Activated naive CD8-positive, alpha-beta T cell treated with anti-CD3 and anti-CD28 coated beads, Interleukin-2, amount 50 U/mL, for 24 hours (primary cell): ENCODE results near the gene PARM1.
"Not testable (repeated sequence)": the region's sequence is repeated elsewhere in the genome, so short reads cannot be mapped to it uniquely, and the experiment has no call there.

Experiments used
- ATAC-seq: fragments of 150-1000 bp; cut with Tn5 transposase; one replicate; pipeline ENCODE4 v1.10.0; 2021
- DNase-seq: peaks from one replicate; pipeline ENCODE4 v3.0.0; 2021
- H3K27ac Mint-ChIP-seq: one replicate; pipeline ENCODE4 v1.8.0; 2021; ENCODE audit warnings: mild to moderate bottlenecking, mixed read lengths
- H3K27me3 Mint-ChIP-seq: one replicate; pipeline ENCODE4 v1.8.0; 2021; ENCODE audit warnings: mixed read lengths
- H3K36me3 Mint-ChIP-seq: one replicate; pipeline ENCODE4 v1.8.0; 2021; ENCODE audit warnings: low read depth, mixed read lengths
- H3K4me1 Mint-ChIP-seq: one replicate; pipeline ENCODE4 v1.8.0; 2021; ENCODE audit warnings: mixed read lengths
- H3K4me3 Mint-ChIP-seq: one replicate; pipeline ENCODE4 v1.8.0; 2021; ENCODE audit warnings: mild to moderate bottlenecking, moderate library complexity, mixed read lengths
- H3K9me3 Mint-ChIP-seq: one replicate; pipeline ENCODE4 v1.8.0; 2021; ENCODE audit warnings: mixed read lengths

The PARM1 gene

GRCh38 chr4:74990276-74990875 is 57.5 kb downstream of the PARM1 start:
- DNase-seq = no peak
- Mint-ChIP-seq H3K27me3 (no peaks in the 10 kb centered on the region), H3K4me3 (no peak overlapping the region), H3K9me3 (no peaks in the 10 kb centered on the region), H3K36me3 (no peaks in the 10 kb centered on the region), H3K27ac (no peak overlapping the region), H3K4me1 (no peaks in the 10 kb centered on the region)
- ATAC-seq = no peak

- H3K27ac Mint-ChIP-seq, H3K9me3 Mint-ChIP-seq, H3K4me1 Mint-ChIP-seq, DNase-seq, H3K27me3 Mint-ChIP-seq, H3K4me3 Mint-ChIP-seq, H3K36me3 Mint-ChIP-seq, ATAC-seq: not testable (repeated sequence)
Observed at GRCh38 chr4:74994436-74994835, 61.5 kb downstream of the PARM1 start.

GRCh38 chr4:74996996-74997395 is 64.1 kb downstream of the PARM1 start:
- H3K27ac Mint-ChIP-seq = no peak overlapping the region
- H3K4me1 Mint-ChIP-seq = no peaks in the 10 kb centered on the region
- ATAC-seq (no peak), DNase-seq (no peak)
- no peaks in the 10 kb centered on the region for H3K9me3 Mint-ChIP-seq
- H3K27me3 Mint-ChIP-seq = no peaks in the 10 kb centered on the region
- no peaks in the 10 kb centered on the region for H3K36me3 Mint-ChIP-seq
- no peak overlapping the region for H3K4me3 Mint-ChIP-seq

GRCh38 chr4:74997948-74998729 is 65.2 kb downstream of the PARM1 start:
- Mint-ChIP-seq H3K4me1 (no peaks in the 10 kb centered on the region), H3K9me3 (no peaks in the 10 kb centered on the region), H3K27me3 (no peaks in the 10 kb centered on the region), H3K4me3 (no peak overlapping the region), H3K27ac (no peak overlapping the region), H3K36me3 (no peaks in the 10 kb centered on the region)
- DNase-seq (no peak), ATAC-seq (no peak)

DNA sequence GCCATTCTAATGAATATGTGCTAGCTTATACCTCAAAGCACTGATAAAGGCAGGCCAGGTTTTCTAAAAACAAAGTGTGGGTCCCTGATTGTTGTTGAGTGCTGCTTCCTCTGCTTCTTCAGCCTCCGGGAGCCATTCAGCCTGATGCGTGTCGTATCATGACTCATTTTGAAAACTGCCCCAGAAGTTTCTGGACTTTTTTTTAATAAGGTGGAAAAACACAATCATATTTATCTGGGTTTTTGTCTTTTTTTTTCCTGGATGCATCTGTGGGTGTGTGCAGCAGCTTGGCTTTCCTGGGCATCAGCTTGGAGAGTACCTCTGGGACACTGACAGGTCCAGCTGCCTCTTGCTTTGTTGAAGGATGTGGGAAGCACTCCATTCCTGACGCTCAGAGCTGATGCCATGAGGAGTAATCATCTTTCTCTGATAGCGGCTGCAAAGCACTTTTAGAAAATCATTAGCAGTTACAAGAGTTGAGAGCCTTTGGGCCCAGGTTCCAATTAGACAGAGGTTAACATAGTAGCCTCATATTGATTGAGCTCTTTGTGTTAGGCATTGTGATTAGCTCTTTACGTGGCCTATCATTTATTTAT is 66.9 kb downstream of the PARM1 start:
- Mint-ChIP-seq H3K4me3 (no peak overlapping the region), H3K36me3 (no peaks in the 10 kb centered on the region), H3K9me3 (no peaks in the 10 kb centered on the region), H3K27ac (no peak overlapping the region), H3K4me1 (no peaks in the 10 kb centered on the region), H3K27me3 (no peaks in the 10 kb centered on the region)
- ATAC-seq = no peak
- no peak for DNase-seq

GRCh38 chr4:75001871-75002270 is 69.0 kb downstream of the PARM1 start:
- Mint-ChIP-seq H3K27me3 (no peaks in the 10 kb centered on the region), H3K4me3 (no peak overlapping the region), H3K4me1 (no peaks in the 10 kb centered on the region), H3K9me3 (no peaks in the 10 kb centered on the region), H3K27ac (no peak overlapping the region), H3K36me3 (no peaks in the 10 kb centered on the region)
- DNase-seq = no peak
- ATAC-seq = no peak

DNA sequence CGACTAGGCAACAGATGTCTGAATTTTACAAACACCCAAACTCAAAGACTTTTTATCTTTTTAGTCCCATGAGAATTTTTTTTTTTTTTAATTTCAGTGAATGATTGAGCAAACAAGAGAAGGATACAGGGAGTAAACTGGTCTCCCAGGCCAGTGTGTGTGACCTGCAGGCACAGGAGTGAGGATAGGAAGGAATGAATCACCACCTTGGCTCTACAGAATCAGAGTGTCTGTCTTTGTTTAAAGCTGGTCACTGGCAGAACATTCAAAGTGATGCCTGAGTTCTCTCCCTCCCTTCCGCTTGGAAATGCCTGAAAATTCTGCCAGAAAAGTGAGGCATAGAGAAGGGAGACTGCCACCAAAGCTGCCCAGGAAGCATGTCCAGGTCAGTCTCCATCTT is 69.5 kb downstream of the PARM1 start:
- DNase-seq (no peak), ATAC-seq (no peak)
- Mint-ChIP-seq H3K4me3 (no peak overlapping the region), H3K27ac (no peak overlapping the region), H3K27me3 (no peaks in the 10 kb centered on the region), H3K9me3 (no peaks in the 10 kb centered on the region), H3K36me3 (no peaks in the 10 kb centered on the region), H3K4me1 (no peaks in the 10 kb centered on the region)

DNA sequence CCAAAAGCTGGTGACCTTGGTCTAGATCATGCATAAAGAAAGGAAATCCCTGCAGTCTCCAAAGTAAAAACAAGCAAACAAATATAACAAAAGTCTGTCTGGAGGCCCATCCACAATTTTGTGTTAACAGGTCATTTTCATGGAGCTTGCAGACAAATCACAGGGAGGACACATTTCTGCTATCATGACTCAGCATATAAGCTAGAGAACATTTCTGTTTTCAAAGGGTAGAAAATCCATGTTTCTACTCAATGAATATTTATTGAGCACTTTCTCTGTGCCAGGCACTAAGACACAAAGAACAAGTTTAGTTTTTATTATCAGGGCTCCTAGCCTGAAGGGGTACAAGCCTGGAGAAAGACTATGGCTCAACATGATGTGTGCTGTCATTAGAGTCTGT is 71.1 kb downstream of the PARM1 start:
- Mint-ChIP-seq H3K4me3 (no peak overlapping the region), H3K36me3 (no peaks in the 10 kb centered on the region), H3K4me1 (no peaks in the 10 kb centered on the region), H3K9me3 (no peaks in the 10 kb centered on the region), H3K27ac (no peak overlapping the region), H3K27me3 (no peaks in the 10 kb centered on the region)
- ATAC-seq = no peak
- no peak for DNase-seq

- ATAC-seq (no peak), DNase-seq (no peak)
- H3K27ac Mint-ChIP-seq = no peak overlapping the region
- no peak overlapping the region for H3K4me3 Mint-ChIP-seq
- no peaks in the 10 kb centered on the region for H3K36me3 Mint-ChIP-seq
- no peaks in the 10 kb centered on the region for H3K27me3 Mint-ChIP-seq
- no peaks in the 10 kb centered on the region for H3K9me3 Mint-ChIP-seq
- no peaks in the 10 kb centered on the region for H3K4me1 Mint-ChIP-seq
Observed at GRCh38 chr4:75004755-75005668, 72.1 kb downstream of the PARM1 start.

DNA sequence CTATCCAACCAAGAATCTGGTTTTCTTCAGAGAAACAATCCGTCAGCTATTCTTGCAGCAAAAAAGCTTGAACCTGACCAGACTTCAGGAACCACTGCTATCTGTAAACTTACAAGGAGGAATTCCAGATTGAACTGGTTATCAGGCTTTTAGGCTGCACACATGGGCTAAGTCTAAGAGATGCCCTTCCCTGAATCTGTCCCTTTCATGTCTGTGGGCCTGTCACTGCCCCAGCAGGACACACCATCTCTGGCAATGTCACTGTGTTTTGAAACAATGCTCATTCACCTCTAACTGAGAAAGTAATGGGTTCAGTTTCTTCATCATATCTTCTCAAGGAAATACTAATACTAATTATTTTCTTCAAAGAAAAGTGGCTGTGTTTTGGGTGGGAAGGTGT is 72.8 kb downstream of the PARM1 start:
- no peaks in the 10 kb centered on the region for H3K27me3 Mint-ChIP-seq
- no peak overlapping the region for H3K27ac Mint-ChIP-seq
- DNase-seq = no peak
- H3K36me3 Mint-ChIP-seq = no peaks in the 10 kb centered on the region
- H3K4me3 Mint-ChIP-seq = no peak overlapping the region
- no peaks in the 10 kb centered on the region for H3K9me3 Mint-ChIP-seq
- no peak for ATAC-seq
- H3K4me1 Mint-ChIP-seq = no peaks in the 10 kb centered on the region

DNA sequence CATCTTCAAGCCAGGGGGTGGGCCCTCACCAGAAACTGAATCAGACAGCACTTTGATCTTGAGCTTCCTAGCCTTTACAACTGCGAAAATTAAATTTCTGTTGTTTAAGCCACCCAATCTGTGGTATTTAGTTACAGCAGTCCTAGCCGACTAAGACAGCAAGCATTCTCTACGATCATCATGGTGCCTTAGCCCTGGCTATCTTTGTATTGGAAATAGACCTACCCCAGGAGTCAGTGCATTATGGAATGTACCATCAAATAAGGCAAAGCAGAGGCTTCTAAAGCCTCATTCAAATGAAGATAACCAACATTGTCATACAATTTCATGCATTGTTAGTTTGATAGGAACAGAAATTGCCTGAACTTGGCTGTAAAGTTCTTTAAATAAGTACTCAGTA is 75.0 kb downstream of the PARM1 start:
- ATAC-seq (no peak), DNase-seq (no peak)
- Mint-ChIP-seq H3K4me3 (no peak overlapping the region), H3K4me1 (no peaks in the 10 kb centered on the region), H3K27me3 (no peaks in the 10 kb centered on the region), H3K36me3 (no peaks in the 10 kb centered on the region), H3K9me3 (no peaks in the 10 kb centered on the region), H3K27ac (no peak overlapping the region)

- Mint-ChIP-seq H3K4me1 (no peaks in the 10 kb centered on the region), H3K27ac (no peak overlapping the region), H3K4me3 (no peak overlapping the region), H3K36me3 (no peaks in the 10 kb centered on the region), H3K27me3 (no peaks in the 10 kb centered on the region), H3K9me3 (no peaks in the 10 kb centered on the region)
- DNase-seq (no peak), ATAC-seq (no peak)
Observed at GRCh38 chr4:75009138-75009537, 76.2 kb downstream of the PARM1 start.

- Mint-ChIP-seq H3K27ac (no peak overlapping the region), H3K36me3 (no peaks in the 10 kb centered on the region)
Observed at GRCh38 chr4:75011131-75011795, 78.3 kb downstream of the PARM1 start.

DNA sequence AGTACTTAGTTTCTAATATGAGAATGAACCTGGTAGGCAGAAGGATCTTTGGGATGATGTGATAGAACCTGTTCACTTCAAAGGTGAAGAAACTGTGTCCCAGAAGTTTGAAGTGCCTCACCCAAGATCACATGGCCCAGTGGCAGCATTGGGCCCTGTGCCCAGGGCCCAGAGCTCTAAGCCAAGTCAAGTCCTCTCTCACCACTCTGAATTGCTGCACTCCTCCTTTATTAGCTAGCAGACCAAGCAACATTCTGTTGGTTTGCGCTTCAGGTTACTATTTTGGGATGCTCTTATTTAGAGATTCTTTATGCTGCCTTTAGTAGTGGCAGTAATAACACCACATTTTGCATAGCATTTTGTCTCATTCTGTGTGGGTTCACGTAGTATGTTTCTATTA is 82.7 kb downstream of the PARM1 start:
- no peaks in the 10 kb centered on the region for H3K4me1 Mint-ChIP-seq
- H3K36me3 Mint-ChIP-seq = no peaks in the 10 kb centered on the region
- H3K4me3 Mint-ChIP-seq = no peak overlapping the region
- no peaks in the 10 kb centered on the region for H3K27me3 Mint-ChIP-seq
- ATAC-seq (no peak), DNase-seq (no peak)
- no peaks in the 10 kb centered on the region for H3K9me3 Mint-ChIP-seq
- no peak overlapping the region for H3K27ac Mint-ChIP-seq

More at GRCh38 chr4:75011131-75011795, 78.3 kb downstream of the PARM1 start:
- Mint-ChIP-seq H3K4me3 (no peak overlapping the region), H3K4me1 (no peaks in the 10 kb centered on the region), H3K27me3 (no peaks in the 10 kb centered on the region), H3K9me3 (no peaks in the 10 kb centered on the region)
- no peak for ATAC-seq
- DNase-seq = no peak
